Measurements from ENCODE around the gene AP4S1.
A peak's percentile ranks its signal among the peaks of the same experiment; 100 is the strongest.
"Not testable (repeated sequence)": the region's sequence is repeated elsewhere in the genome, so short reads cannot be mapped to it uniquely, and the experiment has no call there.

The AP4S1 gene

GRCh38 chr14:31070431-31070830, 45.0 kb downstream of the AP4S1 start:
- DNase-seq (no peak), ATAC-seq (replicated peaks) (no peak)
- no peaks in the 10 kb centered on the region for H3K4me1 Mint-ChIP-seq
- H3K27me3 Mint-ChIP-seq: no peaks in the 10 kb centered on the region
- peak overlapping the region; percentile 20 for H3K27ac Mint-ChIP-seq
- H3K4me3 Mint-ChIP-seq: no peak overlapping the region
- peaks cover 4% of the 10 kb centered on the region in 2 donors for H3K9me3 Mint-ChIP-seq
- peaks cover 20% of the 10 kb centered on the region in 2 donors for H3K36me3 Mint-ChIP-seq

DNA sequence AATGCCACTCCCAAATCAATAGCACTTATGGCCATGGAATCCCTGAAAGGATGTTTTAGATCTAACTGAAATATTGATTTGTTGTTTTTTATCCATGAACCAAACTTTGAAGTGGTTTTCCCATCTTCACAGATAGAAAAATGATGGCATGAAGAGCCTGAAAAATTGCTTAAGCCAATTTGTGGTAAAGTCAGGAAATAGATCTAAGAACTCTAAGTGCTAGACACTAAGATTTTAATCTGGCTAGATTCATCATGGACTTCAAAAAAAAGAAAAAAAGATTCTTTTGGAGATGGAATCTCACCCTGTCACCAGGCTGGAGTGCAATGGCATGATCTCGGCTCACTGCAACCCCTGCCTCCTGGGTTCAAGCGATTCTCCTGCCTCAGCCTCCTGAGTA, 45.7 kb downstream of the AP4S1 start:
- H3K9me3 Mint-ChIP-seq: peaks cover 4% of the 10 kb centered on the region in 2 donors
- ATAC-seq (replicated peaks): no peak
- no peaks in the 10 kb centered on the region for H3K4me1 Mint-ChIP-seq
- H3K27ac Mint-ChIP-seq: no peak overlapping the region
- no peaks in the 10 kb centered on the region for H3K27me3 Mint-ChIP-seq
- H3K36me3 Mint-ChIP-seq: peaks cover 19 to 22% of the 10 kb centered on the region in 2 donors
- no peak overlapping the region for H3K4me3 Mint-ChIP-seq
- no peak for DNase-seq

- ATAC-seq (replicated peaks) (no peak), DNase-seq (no peak)
- peaks cover 4% of the 10 kb centered on the region in 2 donors for H3K9me3 Mint-ChIP-seq
- H3K4me1 Mint-ChIP-seq: peaks cover 0 to 5% of the 10 kb centered on the region in 2 donors
- peaks cover 13 to 16% of the 10 kb centered on the region in 2 donors for H3K36me3 Mint-ChIP-seq
- H3K4me3 Mint-ChIP-seq: no peak overlapping the region
- H3K27me3 Mint-ChIP-seq: no peaks in the 10 kb centered on the region
- no peak overlapping the region for H3K27ac Mint-ChIP-seq
Observed at GRCh38 chr14:31075144-31075543, 49.7 kb downstream of the AP4S1 start.

DNA sequence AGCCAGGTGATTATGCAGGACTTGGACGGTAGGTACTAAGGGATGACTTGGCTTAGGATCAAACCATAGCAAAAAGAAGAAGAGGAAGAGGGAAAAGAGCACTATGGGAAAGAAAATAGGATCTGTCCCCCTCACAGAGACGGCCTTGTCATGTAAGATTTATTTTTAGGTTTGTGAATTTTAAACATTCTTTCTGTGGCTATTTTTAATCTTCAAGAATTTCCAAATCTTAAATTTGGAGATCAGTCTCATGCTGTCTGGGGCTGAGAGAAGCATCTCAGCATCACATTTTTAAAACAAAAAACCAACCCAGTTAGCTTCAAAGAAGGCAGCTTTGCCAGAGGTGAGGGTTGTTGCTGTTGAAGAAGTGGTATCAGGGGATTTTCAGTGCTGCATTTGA, 53.3 kb downstream of the AP4S1 start:
- peaks cover 8 to 12% of the 10 kb centered on the region in 2 donors for H3K36me3 Mint-ChIP-seq
- H3K9me3 Mint-ChIP-seq: peaks cover 4% of the 10 kb centered on the region in 2 donors
- peaks cover 0 to 5% of the 10 kb centered on the region in 2 donors for H3K4me1 Mint-ChIP-seq
- H3K27ac Mint-ChIP-seq: no peak overlapping the region
- DNase-seq (no peak), ATAC-seq (replicated peaks) (no peak)
- no peak overlapping the region for H3K4me3 Mint-ChIP-seq
- no peaks in the 10 kb centered on the region for H3K27me3 Mint-ChIP-seq

GRCh38 chr14:31080056-31080455, 54.6 kb downstream of the AP4S1 start:
- Mint-ChIP-seq H3K27me3 (no peaks in the 10 kb centered on the region), H3K4me3 (no peak overlapping the region), H3K36me3 (peaks cover 6 to 12% of the 10 kb centered on the region in 2 donors), H3K9me3 (peaks cover 2 to 3% of the 10 kb centered on the region in 2 donors), H3K27ac (no peak overlapping the region), H3K4me1 (peaks cover 6 to 12% of the 10 kb centered on the region in 2 donors)
- no peak for DNase-seq
- no peak for ATAC-seq (replicated peaks)

- no peak for ATAC-seq (replicated peaks)
- no peak overlapping the region for H3K4me3 Mint-ChIP-seq
- no peaks in the 10 kb centered on the region for H3K9me3 Mint-ChIP-seq
- no peak for DNase-seq
- no peaks in the 10 kb centered on the region for H3K27me3 Mint-ChIP-seq
- H3K27ac Mint-ChIP-seq: no peak overlapping the region
- peaks cover 6 to 12% of the 10 kb centered on the region in 2 donors for H3K4me1 Mint-ChIP-seq
- peaks cover 4 to 10% of the 10 kb centered on the region in 2 donors for H3K36me3 Mint-ChIP-seq
Observed at GRCh38 chr14:31080484-31080883, 55.0 kb downstream of the AP4S1 start.

DNA sequence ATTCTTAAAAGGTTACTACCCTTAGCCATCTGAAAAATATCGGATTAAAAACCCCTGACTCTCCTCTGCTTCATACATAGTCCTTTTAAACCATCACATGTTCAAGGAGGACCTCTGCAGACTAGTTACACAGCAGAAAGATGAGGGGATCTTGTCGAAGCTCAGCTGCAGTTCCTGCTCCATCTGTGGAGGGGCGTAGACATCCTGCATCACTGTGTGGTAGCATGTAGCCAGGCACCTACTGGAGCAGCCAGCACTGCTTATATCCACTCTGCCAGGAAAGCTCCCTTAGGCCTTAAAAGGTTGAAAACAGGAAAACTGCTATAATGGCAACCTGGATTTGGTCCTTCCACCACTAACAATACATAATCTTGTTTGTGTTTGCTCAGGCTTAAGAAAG, 58.3 kb downstream of the AP4S1 start:
- no peak for ATAC-seq (replicated peaks)
- no peak for DNase-seq
- H3K27ac Mint-ChIP-seq: no peak overlapping the region
- no peaks in the 10 kb centered on the region for H3K27me3 Mint-ChIP-seq
- no peaks in the 10 kb centered on the region for H3K9me3 Mint-ChIP-seq
- H3K36me3 Mint-ChIP-seq: peaks cover 3 to 4% of the 10 kb centered on the region in 2 donors
- H3K4me1 Mint-ChIP-seq: peaks cover 6 to 8% of the 10 kb centered on the region in 2 donors
- H3K4me3 Mint-ChIP-seq: no peak overlapping the region

- H3K27me3 Mint-ChIP-seq: no peaks in the 10 kb centered on the region
- H3K27ac Mint-ChIP-seq: peak overlapping the region; percentile 47
- peaks cover 3 to 4% of the 10 kb centered on the region in 2 donors for H3K36me3 Mint-ChIP-seq
- peak; percentile 6 for DNase-seq
- H3K9me3 Mint-ChIP-seq: no peaks in the 10 kb centered on the region
- no peak overlapping the region for H3K4me3 Mint-ChIP-seq
- peak; percentile 95 for ATAC-seq (replicated peaks)
- peaks cover 6 to 8% of the 10 kb centered on the region in 2 donors for H3K4me1 Mint-ChIP-seq
Observed at GRCh38 chr14:31084385-31084784, 58.9 kb downstream of the AP4S1 start.

DNA sequence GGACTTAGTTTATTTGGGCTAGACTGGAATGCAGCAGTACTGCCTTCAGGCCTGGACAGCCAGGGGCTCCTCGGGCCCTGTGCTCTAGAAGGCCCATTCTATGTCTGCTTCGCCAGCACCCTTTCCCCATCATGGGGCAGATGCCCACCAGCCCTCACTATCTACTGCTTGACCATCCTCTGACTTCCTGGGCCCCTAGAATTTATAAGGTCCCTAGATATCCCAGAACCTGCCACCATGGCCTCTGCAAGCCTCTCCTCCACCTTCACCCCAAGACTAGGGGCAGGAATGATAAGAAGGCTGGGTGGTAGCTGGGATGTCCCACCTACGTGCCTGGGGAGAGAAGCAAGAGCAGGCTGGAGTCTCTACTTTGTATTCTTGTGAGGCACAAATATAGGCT, 59.6 kb downstream of the AP4S1 start:
- Mint-ChIP-seq H3K9me3 (no peaks in the 10 kb centered on the region), H3K27me3 (no peaks in the 10 kb centered on the region), H3K4me3 (no peak overlapping the region), H3K4me1 (peaks cover 6 to 8% of the 10 kb centered on the region in 2 donors), H3K27ac (peak overlapping the region; percentile 14), H3K36me3 (peaks cover 3 to 4% of the 10 kb centered on the region in 2 donors)
- DNase-seq (no peak), ATAC-seq (replicated peaks) (no peak)

DNA sequence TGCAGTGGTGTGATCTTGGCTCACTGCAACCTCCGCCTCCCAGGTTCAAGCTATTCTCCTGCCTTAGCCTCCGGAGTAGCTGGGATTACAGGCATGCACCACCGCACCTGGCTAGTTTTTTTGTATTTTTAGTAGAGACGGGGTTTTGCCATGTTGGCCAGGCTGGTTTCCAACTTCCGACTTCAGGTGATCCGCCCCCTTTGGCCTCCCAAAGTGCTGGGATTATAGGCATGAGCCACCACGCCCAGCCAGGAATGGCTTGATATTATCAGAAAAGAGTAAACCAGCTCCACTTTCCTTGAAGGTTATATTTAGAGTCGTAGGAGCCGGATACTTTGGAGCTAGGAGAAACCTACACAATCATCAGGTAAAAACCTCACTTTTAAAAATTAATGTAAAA, 61.0 kb downstream of the AP4S1 start:
- DNase-seq; H3K4me3 Mint-ChIP-seq; H3K27ac Mint-ChIP-seq; H3K27me3 Mint-ChIP-seq; H3K9me3 Mint-ChIP-seq; H3K36me3 Mint-ChIP-seq; ATAC-seq (replicated peaks): not testable (repeated sequence)
- H3K4me1 Mint-ChIP-seq: peaks cover 12 to 19% of the 10 kb centered on the region in 2 donors

GRCh38 chr14:31090883-31091764, 65.7 kb downstream of the AP4S1 start:
- peak; percentile 51 to 61 for ATAC-seq (replicated peaks)
- Mint-ChIP-seq H3K4me1 (peaks cover 11 to 18% of the 10 kb centered on the region in 2 donors), H3K27ac (peak overlapping the region; percentile 47), H3K9me3 (no peaks in the 10 kb centered on the region), H3K4me3 (no peak overlapping the region), H3K27me3 (no peaks in the 10 kb centered on the region), H3K36me3 (peaks cover 1 to 3% of the 10 kb centered on the region in 2 donors)
- no peak for DNase-seq

DNA sequence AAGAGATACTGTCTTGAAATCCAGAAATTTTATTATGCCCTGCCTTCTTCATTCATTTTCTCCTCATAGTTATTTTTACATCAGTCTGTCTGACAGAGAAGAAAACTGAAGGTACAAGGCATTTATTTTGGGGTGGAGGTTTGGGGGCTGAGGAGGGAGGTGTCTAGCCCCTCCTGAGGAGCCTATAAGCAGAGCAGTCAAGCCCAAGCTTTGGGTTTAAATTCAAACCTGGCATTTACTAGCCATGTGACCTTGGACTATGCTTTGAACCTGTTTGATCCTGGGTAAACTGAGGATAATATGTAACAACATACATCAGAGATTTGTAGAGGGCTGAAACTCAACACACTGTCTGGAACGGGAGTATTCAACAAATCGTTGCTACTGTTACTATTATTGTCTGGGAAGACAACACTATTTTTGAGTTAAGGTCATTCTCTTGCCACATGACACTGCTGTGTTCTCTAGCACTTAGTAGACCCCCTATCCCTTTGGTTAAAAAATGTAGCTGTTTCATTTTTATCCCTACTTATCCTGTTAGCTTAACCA, 66.8 kb downstream of the AP4S1 start:
- Mint-ChIP-seq H3K27ac (no peak overlapping the region), H3K27me3 (no peaks in the 10 kb centered on the region), H3K4me3 (no peak overlapping the region), H3K4me1 (peaks cover 12 to 18% of the 10 kb centered on the region in 2 donors), H3K36me3 (peaks cover 4 to 10% of the 10 kb centered on the region in 2 donors), H3K9me3 (no peaks in the 10 kb centered on the region)
- ATAC-seq (replicated peaks) (no peak), DNase-seq (no peak)

GRCh38 chr14:31093884-31094839, 68.7 kb downstream of the AP4S1 start:
- Mint-ChIP-seq H3K4me1 (peaks cover 12 to 18% of the 10 kb centered on the region in 2 donors), H3K36me3 (peaks cover 9 to 20% of the 10 kb centered on the region in 2 donors)
- DNase-seq; H3K27ac Mint-ChIP-seq; ATAC-seq (replicated peaks); H3K9me3 Mint-ChIP-seq; H3K27me3 Mint-ChIP-seq; H3K4me3 Mint-ChIP-seq: not testable (repeated sequence)

- peaks cover 10 to 23% of the 10 kb centered on the region in 2 donors for H3K36me3 Mint-ChIP-seq
- peak overlapping the region; percentile 47 for H3K27ac Mint-ChIP-seq
- not testable (repeated sequence) for H3K4me3 Mint-ChIP-seq; H3K27me3 Mint-ChIP-seq; ATAC-seq (replicated peaks); DNase-seq; H3K9me3 Mint-ChIP-seq
- H3K4me1 Mint-ChIP-seq: peaks cover 7 to 10% of the 10 kb centered on the region in 2 donors
Observed at GRCh38 chr14:31095817-31096216, 70.4 kb downstream of the AP4S1 start.
